ENCODE measurements around the gene PAK3.

The PAK3 gene

DNA sequence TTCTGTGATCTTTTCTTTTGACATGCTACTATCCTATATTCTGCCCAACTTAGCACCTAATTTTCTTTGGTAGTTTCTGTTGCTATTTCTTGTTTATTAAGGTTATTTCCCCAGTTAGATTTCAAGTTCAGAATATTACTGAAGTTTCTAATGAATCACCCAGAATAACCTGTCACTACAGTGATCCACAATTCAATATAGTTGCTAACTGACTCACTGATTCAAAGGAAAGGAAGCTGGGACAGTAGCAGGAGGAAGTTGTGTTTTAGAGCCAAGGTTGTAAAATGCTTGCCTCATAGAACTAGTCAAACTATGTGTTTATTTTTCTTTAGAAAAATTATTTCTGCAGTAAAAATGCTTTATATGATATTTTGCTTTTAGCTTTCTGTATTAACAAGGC is 37.4 kb downstream of the PAK3 start:
- DNase-seq: no peak

DNA sequence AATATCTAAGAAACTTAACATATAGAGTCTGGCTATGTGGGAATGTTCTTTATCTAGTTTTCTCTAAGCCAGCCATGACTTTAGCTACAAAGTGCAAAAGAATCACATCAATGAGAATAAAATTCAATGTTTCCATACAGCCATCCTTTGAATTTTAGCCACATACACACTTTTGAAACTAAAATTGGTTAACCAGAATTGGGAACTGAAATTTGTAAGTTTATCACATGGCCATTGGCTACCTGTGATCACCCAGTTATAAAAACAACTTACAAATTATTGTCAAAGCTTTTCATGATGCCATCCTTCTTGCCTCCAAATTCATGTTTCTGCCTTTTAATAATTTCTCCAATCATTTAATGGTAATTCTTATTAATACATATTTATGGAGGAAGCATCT is 49.9 kb downstream of the PAK3 start:
- DNase-seq: no peak

- peak; percentile 6 for DNase-seq
Observed at GRCh38 chrX:111151764-111152163, 55.8 kb downstream of the PAK3 start.

- DNase-seq: no peak
Observed at GRCh38 chrX:111159232-111159631, 63.2 kb downstream of the PAK3 start.

DNA sequence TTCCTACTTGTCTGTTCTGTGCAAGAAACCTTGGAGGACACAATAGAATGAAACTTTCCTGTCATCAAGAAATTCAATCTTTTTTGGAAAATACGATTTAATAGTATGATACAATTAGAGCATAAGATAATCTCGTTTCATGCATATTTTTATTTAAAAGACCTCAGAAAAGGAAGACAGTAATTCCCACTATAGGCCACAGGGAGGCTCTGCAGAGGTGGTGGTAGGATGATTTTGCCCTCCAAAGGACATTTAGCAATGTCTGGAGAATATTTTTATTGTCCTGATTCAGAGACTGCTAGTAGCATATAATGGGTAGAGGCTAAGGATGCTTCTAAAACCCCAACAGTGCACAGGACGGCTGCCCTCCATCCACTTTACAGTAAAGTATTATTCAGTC is 68.7 kb downstream of the PAK3 start:
- DNase-seq: no peak

- DNase-seq: no peak
Observed at GRCh38 chrX:111165902-111166301, 69.9 kb downstream of the PAK3 start.

DNA sequence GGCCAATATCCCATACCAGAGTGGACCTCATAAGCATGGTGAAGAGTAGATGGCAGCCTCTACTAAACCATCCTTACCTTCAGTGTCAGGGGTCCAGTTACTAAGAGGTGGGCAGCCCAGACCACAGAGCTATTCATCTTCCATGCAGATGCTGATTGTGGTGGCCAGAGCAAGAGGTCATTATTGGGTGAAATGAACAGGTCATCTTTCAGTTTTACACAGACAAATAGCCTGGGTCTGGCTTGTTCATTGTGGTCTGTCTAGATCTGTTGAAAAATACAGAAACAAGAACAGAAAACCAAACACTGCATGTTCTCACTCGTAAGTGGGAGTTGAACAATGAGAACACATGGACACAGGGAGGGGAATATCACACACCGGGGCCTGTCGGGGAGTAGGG is 71.3 kb downstream of the PAK3 start:
- no peak for DNase-seq

DNA sequence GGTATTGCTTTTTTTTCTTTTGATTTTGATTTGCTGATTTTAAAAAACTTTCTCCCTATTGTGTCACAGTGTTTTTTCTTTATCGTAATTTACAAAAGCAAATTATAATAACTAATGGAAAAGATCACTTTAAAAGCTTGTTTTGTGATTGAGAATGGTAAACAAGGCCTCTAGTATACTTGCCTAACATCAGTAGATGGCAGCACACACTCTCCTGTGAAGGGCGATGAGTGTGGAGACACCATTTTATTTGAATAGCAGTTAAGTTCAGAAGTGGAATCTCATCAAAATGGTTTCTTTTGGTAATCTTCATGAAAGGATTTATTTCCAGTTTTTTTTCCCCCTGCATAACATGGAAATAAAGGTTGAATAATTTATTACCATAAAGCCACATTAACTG is 72.3 kb downstream of the PAK3 start:
- peak; percentile 33 for DNase-seq

DNA sequence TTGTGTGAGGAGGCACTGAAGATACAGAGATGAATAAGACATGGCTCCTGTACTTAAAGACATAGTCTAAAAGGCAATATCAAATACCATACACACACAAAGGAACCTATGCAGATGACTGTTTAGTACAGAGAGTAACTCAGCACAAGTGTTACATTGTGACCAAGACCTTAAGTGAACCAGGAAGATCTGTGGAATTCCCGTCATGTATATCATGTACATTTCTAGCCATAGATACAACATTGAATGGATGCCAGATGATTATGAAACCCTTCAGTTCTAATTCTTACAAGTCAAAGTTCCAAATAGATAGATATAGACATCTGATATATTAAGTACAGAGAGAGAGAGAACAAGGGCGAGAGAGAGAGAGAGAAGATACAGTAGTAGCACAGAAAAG is 73.2 kb downstream of the PAK3 start:
- no peak for DNase-seq

- no peak for DNase-seq
Observed at GRCh38 chrX:111170017-111170416, 74.0 kb downstream of the PAK3 start.

DNA sequence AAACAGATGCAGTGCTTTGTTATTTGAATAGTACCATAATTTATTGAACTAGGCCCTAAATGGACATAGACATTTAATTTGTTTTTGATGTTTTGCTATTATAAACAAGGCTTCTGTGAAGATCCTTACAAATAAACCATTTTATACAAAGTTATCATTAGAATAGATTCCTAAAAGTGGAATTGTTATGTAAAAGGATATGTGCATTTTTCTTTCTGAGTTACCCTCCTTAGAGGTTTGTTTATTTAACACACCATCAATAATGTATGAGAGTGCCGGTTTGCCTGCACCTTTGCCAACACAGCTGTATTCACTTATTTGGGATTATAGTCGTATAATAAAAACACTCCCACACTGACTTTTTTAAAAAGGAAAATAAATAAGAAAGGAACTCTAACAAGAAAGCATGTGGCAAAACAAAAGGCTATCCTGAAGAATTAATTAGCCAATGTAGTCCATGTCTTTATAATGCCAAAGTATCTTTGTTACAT is 84.8 kb downstream of the PAK3 start:
- no peak for DNase-seq

GRCh38 chrX:111181951-111182350 is 86.0 kb downstream of the PAK3 start:
- DNase-seq: peak; percentile 50

DNA sequence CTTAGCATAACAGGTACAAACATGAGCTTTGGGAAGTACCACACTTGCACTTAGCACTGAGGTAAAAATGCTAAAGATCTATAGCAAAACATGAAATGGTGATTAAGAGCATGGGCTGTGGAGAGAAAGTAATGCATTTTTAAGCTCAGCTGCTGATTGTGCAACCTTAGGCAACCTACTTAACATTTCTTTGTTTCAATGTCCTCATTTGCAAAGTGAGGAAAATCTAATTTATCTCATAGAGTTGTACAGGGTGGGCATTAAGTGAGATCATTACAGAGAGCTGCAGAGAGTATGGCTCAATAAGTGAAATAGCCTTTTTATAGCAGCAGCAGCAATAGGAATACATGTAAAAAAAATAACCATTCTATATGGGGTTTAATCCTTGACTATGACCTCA is 87.0 kb downstream of the PAK3 start:
- DNase-seq: no peak

- no peak for DNase-seq
Observed at GRCh38 chrX:111191598-111191997, 95.6 kb downstream of the PAK3 start.

- DNase-seq: no peak
Observed at GRCh38 chrX:111199505-111199904, 103.5 kb downstream of the PAK3 start.

- no peak for DNase-seq
Observed at GRCh38 chrX:111200327-111200726, 104.3 kb downstream of the PAK3 start.

DNA sequence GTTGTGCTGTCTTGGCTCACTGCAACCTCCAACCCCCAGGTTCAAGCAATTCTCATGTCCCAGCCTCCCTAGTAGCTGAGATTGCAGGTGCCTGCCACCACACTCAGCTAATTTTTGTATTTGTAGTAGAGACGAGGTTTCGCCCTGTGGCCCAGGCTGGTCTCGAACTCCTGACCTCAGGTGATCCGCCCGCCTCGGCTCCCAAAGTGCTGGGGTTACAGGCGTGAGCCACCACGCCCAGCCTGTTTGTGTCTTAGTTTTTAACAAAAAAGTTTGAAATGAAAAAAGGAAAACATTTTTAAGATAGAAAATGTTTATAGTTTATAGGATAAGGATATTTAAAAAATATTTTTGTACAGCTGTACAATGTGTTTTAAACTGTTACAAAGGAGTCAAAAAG is 111.9 kb downstream of the PAK3 start:
- no peak for DNase-seq

DNA sequence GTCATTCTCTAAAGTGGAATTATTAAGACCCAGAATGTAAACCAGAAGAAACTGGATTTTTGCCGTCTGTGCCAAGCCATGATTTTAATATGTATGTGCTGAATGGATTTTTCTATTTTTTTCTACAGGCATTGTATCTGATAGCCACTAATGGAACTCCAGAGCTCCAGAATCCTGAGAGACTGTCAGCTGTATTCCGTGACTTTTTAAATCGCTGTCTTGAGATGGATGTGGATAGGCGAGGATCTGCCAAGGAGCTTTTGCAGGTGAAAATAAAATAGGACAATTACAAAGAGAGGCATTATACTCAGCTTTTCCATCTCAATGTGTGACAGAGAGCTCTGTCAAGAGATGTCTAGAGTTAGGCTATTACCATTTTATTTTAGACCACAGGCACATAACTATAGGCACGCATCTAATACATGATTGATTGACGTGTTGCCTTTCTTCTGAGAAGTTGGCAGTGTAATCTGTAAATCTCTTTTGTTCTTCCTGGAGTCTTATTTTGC is 120.4 kb downstream of the PAK3 start:
- DNase-seq: no peak

DNA sequence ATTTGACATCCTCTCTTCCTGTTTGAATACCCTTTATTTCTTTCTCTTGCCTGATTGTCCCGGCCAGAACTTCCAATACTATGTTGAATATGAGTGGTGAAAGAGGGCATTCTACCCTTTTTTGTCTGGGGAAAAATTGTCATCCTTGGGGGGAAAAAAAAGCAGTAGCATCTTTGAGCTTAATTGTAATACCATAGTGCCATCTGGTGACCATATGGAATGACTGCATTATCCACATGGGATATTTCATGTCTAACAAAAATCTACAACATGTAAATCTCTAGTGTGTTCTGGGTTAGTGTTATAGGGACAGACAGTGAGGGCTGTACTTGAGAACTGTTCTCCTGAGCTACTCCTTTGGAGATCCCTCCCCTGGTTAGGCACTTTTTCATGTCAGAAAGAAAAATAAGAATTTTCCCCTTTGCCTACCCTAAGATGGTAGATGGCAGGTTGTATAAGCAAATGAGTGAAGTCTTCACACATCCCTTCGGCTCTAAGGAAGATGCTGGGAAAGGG is 148.3 kb downstream of the PAK3 start:
- DNase-seq: no peak

DNA sequence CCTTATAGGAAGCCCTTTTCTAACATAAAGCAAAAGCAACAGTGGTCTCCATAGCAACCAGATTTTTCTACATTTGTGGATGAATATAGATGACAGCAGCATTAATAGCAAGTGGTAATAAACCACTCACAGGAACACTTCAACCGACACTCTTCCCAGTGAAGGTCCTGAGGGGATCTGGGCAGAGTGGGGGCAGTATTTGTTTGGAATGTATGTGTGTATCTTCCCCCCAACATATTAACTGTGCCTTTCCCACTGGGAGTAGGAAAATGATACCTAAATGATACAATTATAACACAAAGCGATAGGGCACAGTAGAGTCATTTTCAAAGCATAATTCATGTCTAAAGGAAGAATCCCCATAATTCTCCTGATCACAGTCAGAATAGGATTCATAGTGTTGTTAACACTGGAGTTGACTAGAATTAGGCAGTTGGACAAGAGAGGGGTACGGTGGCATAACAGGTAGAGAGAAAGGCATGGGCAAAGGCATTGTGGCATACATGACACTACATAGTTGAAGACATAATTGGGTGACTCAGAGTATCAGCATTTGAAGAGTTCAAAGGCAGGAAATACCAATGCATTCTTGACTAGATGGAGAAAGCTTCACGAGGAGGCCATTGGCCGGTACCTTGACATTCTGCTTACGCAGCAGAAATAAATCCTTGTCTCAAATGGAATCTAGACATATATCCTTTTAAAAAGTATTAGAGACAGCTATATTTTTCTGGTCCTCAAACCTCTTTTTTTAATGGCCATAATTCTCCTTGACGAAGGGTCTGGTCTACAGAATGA is 159.1 kb downstream of the PAK3 start:
- DNase-seq: no peak

DNA sequence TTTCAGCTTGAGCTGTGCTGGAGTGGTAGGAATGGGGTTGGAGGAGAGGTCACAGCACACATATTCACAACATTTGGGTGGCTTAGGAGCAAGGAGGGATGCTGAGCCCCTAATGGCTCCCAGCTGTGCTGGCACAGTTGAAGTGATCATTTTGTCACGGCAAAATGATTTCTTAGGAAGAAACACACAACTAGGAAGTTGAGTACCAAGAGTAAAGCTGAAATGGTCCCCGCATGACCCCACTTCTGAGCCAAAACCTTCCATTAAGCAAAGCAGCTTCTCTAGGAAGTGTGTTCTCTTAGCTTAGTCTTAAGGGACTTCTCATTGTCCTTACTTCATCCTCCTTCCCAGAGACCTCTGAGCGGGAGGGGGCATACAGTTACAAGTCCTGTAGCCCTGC is 161.7 kb downstream of the PAK3 start:
- no peak for DNase-seq

DNA sequence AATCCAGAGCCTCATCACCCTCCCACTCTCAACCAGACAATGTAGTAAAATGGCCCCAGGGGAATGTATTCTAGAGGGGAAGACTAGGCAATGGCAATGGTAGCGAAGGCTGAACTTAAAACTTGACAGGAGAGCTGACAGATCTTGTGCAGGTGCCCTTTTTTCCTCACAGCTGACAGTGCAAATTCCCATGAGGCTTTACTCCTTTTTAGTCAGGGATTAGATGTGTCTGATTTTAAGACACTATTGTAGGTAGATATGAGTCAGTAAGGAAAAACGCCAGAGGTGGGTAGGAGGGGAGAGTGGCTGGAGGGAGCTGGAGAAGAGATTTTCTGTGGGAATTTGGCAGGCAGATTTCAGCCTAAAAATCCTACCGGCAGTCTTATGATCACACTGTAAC is 163.6 kb downstream of the PAK3 start:
- no peak for DNase-seq

GRCh38 chrX:111260451-111260850 is 164.5 kb downstream of the PAK3 start:
- DNase-seq: no peak

- DNase-seq: no peak
Observed at GRCh38 chrX:111262086-111262485, 166.1 kb downstream of the PAK3 start.

DNA sequence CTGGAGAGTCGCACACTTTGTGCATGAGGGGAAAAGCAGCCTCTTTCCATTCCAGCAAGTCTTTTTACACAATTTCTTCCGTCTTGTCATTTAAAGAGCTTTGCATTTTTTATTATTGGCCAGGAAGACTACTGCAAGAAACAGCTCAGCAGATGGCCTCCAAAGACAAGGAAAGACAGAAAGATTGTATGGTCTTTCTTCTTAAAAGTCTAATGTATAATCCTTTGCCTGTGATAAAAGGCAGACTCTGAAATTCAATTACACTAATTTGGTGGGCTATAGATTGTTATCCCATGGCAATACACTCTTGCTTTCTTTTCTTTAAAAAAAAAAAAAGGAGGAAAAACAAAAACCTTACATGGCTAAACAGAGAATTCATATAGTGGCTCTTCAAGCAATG is 168.4 kb downstream of the PAK3 start:
- DNase-seq: no peak
